HCT116 (cell line): ENCODE data around the gene NDUFAF2. TPM values are rescaled to one million over a fixed set of nuclear protein-coding genes. Genes with fewer than 3 reads are reported as not detected.

Experiments used
- ATAC-seq: fragments of 200-7000 bp; cut with Tn5 transposase; 2 replicates; pipeline ENCODE4 v1.9.1; 2020; ENCODE audit warnings: mild to moderate bottlenecking, moderate library complexity
- BruUV-seq: library from RNA; stranded (reverse); fragments of 400-500 nt; replicated peaks from 2 replicates; lab custom pipeline; 2021; lab: Mats Ljungman, UMichigan
- CTCF ChIA-PET: fragments of 300-600 bp; sonication (Branson Sonifier 250); formaldehyde crosslinking; loops from one replicate; lab custom pipeline; 2021; ENCODE audit warnings: antibody characterized with exemption; lab: Charles Lee
- POLR2A ChIA-PET: fragments of 300-600, 350-600 bp; sonication (Branson Sonifier 250); formaldehyde crosslinking; loops from one replicate; lab custom pipeline; 2021; ENCODE audit warnings: antibody characterized with exemption; lab: Charles Lee
- RAD21 ChIA-PET, 2 experiments: fragments of 300-600 bp; sonication (Branson Sonifier 250); formaldehyde crosslinking; loops; one replicate each; lab custom pipeline; 2023; ENCODE audit warnings: low total read pairs in 2 of 2; ENCODE audit not compliant: uncharacterized antibody in 2 of 2, unreplicated experiment in 2 of 2, low non-redundant PET in 1 of 2; lab: Charles Lee
- DNase-seq: peaks from one replicate; pipeline ENCODE4 v3.0.0-alpha.2; 2010; ENCODE audit warnings: low read depth, low spot score
- H2AFZ ChIP-seq: fragments of 200-600 bp; shearing (Covaris generic), sonication (generic); 2 replicates; pipeline ENCODE4 v1.6.1; 2017; ENCODE audit warnings: low read depth, mixed run types, mixed read lengths, antibody characterized with exemption, low read length; ENCODE audit not compliant: poor library complexity, severe bottlenecking
- H3K27ac ChIP-seq: 2 replicates; pipeline ENCODE4 v1.5.1; 2012; ENCODE audit warnings: low read depth, low read length
- H3K27me3 ChIP-seq: fragments of 200-600 bp; sonication (generic); 2 replicates; pipeline ENCODE4 v1.6.1; 2016; ENCODE audit warnings: mixed run types, low read length, mixed read lengths; ENCODE audit not compliant: insufficient read depth
- H3K36me3 ChIP-seq, 2 experiments: fragments of 200-500 bp in 1 of 2; fragments of 200-600 bp in 1 of 2; sonication (Bioruptor generic) in 1 of 2; sonication (generic) in 1 of 2; 2 replicates each; pipeline versions ENCODE4 v1.5.1 to v1.6.1; 2014 to 2016; ENCODE audit warnings: low read length in 2 of 2, inconsistent platforms in 1 of 2, mixed read lengths in 1 of 2, mixed run types in 1 of 2; ENCODE audit not compliant: insufficient read depth in 2 of 2, control insufficient read depth in 1 of 2
- H3K4me1 ChIP-seq, 2 experiments: fragments of 200-600 bp in 1 of 2; sonication (generic) in 1 of 2; 2 replicates each; pipeline versions ENCODE4 v1.5.1 to v1.6.1; 2012 to 2017; ENCODE audit warnings: low read length in 2 of 2, inconsistent platforms in 1 of 2, mild to moderate bottlenecking in 1 of 2, mixed read lengths in 1 of 2, mixed run types in 1 of 2, moderate library complexity in 1 of 2; ENCODE audit not compliant: insufficient read depth in 2 of 2, control insufficient read depth in 1 of 2
- H3K4me2 ChIP-seq: fragments of 200-600 bp; sonication (generic); 2 replicates; pipeline ENCODE4 v1.6.1; 2017; ENCODE audit warnings: mixed run types, low read length, mixed read lengths
- H3K4me3 ChIP-seq, 2 experiments: fragments of 200-600 bp in 1 of 2; sonication (generic) in 1 of 2; replicated peaks in 1 of 2; 2 replicates each; pipeline ENCODE4 v1.5.1; 2011 to 2016; ENCODE audit warnings: low read length in 2 of 2, control low read depth in 1 of 2, low read depth in 1 of 2, mild to moderate bottlenecking in 1 of 2, mixed read lengths in 1 of 2, mixed run types in 1 of 2
- H3K79me2 ChIP-seq: fragments of 200-600 bp; sonication (generic); 2 replicates; pipeline ENCODE4 v1.6.1; 2017; ENCODE audit warnings: mild to moderate bottlenecking, mixed run types, low read length, moderate library complexity, mixed read lengths; ENCODE audit not compliant: insufficient read depth
- H3K9ac ChIP-seq: fragments of 200-600 bp; sonication (generic); 2 replicates; pipeline ENCODE4 v1.6.1; 2016; ENCODE audit warnings: low read length, mixed read lengths
- H3K9me2 ChIP-seq: fragments of 200-600 bp; sonication (generic), shearing (Covaris generic); 2 replicates; pipeline ENCODE4 v1.6.1; 2017; ENCODE audit warnings: mixed run types, mild to moderate bottlenecking, moderate library complexity; ENCODE audit not compliant: insufficient read depth
- H3K9me3 ChIP-seq, 2 experiments: fragments of 200-500 bp in 1 of 2; fragments of 200-600 bp in 1 of 2; sonication (Bioruptor generic) in 1 of 2; sonication (generic) in 1 of 2; 2 replicates each; pipeline ENCODE4 v1.6.1; 2014 to 2017; ENCODE audit warnings: low read length in 2 of 2, mixed read lengths in 2 of 2, inconsistent platforms in 1 of 2, low read depth in 1 of 2, mild to moderate bottlenecking in 1 of 2, mixed run types in 1 of 2, moderate library complexity in 1 of 2; ENCODE audit not compliant: control insufficient read depth in 1 of 2, insufficient read depth in 1 of 2
- H4K20me1 ChIP-seq: fragments of 200-600 bp; sonication (generic), shearing (Covaris generic); 2 replicates; pipeline ENCODE4 v1.6.1; 2017; ENCODE audit warnings: mixed run types, mild to moderate bottlenecking, moderate library complexity; ENCODE audit not compliant: insufficient read depth
- CBX3 ChIP-seq: IDR thresholded peaks from 2 replicates; pipeline ENCODE4 v1.6.1; 2012; ENCODE audit warnings: low read depth
- CEBPB ChIP-seq: IDR thresholded peaks from 2 replicates; pipeline ENCODE4 v1.6.1; 2012; ENCODE audit warnings: low read depth
- EZH2 ChIP-seq: fragments of 200-600 bp; sonication (generic); IDR thresholded peaks from 2 replicates; pipeline ENCODE4 v1.6.1; 2017; ENCODE audit warnings: antibody characterized with exemption, mixed run types
- EZH2phosphoT487 ChIP-seq: fragments of 200-600 bp; IDR thresholded peaks from 2 replicates; pipeline ENCODE4 v1.6.1; 2018; ENCODE audit warnings: antibody characterized with exemption, borderline replicate concordance
- FOSL1 ChIP-seq: IDR thresholded peaks from 2 replicates; pipeline ENCODE4 v1.6.1; 2012; ENCODE audit warnings: low read depth
- JUND ChIP-seq: IDR thresholded peaks from 2 replicates; pipeline ENCODE4 v1.6.1; 2012
- RAD21 ChIP-seq: IDR thresholded peaks from 2 replicates; pipeline ENCODE4 v1.6.1; 2012; ENCODE audit warnings: low read depth, mild to moderate bottlenecking
- TCF7L2 ChIP-seq: IDR thresholded peaks from 2 replicates; pipeline ENCODE4 v1.7.0; 2011; ENCODE audit warnings: borderline replicate concordance, inconsistent platforms; ENCODE audit not compliant: insufficient read depth, insufficient read length; ENCODE audit errors: extremely low read depth
- ZFX ChIP-seq: fragments of 450-650 bp; IDR thresholded peaks from 2 replicates; pipeline ENCODE4 v1.6.1; 2017
- ZNF274 ChIP-seq: fragments of 200-500 bp; sonication (Bioruptor generic); IDR thresholded peaks from 2 replicates; pipeline ENCODE4 v1.6.1; 2014; ENCODE audit warnings: mild to moderate bottlenecking, low read depth, low read length, inconsistent platforms
- intact Hi-C: fragments of 100-400 bp; cut with micrococcal nuclease; formaldehyde crosslinking; loops from 2 replicates; pipeline ENCODE4 v1.10.0; 2022
- total RNA-seq: library from RNA; stranded (reverse); gene quantifications from one replicate; pipeline ENCODE4 v1.2.1, GENCODE V29; 2021; ENCODE audit not compliant: unreplicated experiment
- TF ChIP-seq, protein P1 (sequence below), 3 experiments: fragments of 200-600 bp in 1 of 3; sonication (generic) in 1 of 3; IDR thresholded peaks in 2 of 3; conservative IDR thresholded peaks in 1 of 3; 2 replicates each; pipeline ENCODE4 v1.5.1; 2012 to 2017; ENCODE audit warnings: low read depth in 2 of 3, low read length in 2 of 3, antibody characterized with exemption in 1 of 3, borderline replicate concordance in 1 of 3, control low read depth in 1 of 3, mild to moderate bottlenecking in 1 of 3, mixed read lengths in 1 of 3, mixed run types in 1 of 3, moderate library complexity in 1 of 3; ENCODE audit not compliant: insufficient read depth in 1 of 3

The NDUFAF2 gene
- total RNA-seq, 1 experiment from 2014 or later: 36.9 TPM

GRCh38 chr5:61114441-61114840 is 169.4 kb downstream of the NDUFAF2 start:
- H3K36me3 ChIP-seq: no peaks in the 10 kb centered on the region
- ATAC-seq (no peak), DNase-seq (no peak)
- H3K4me2 ChIP-seq: no peak overlapping the region
- H3K27ac ChIP-seq: no peak overlapping the region
- POLR2A ChIA-PET: no interaction called here
- H3K27me3 ChIP-seq: no peaks in the 10 kb centered on the region
- no peaks in the 10 kb centered on the region for H3K4me1 ChIP-seq
- CTCF ChIA-PET: no interaction called here
- H2AFZ ChIP-seq: no peak overlapping the region
- no peaks in the 10 kb centered on the region for H3K9me2 ChIP-seq
- RAD21 ChIA-PET: no interaction called here
- no peak overlapping the region for H3K4me3 ChIP-seq
- no TSS peak for BruUV-seq
- H3K9me3 ChIP-seq: no peaks in the 10 kb centered on the region; a peak in 1 of 4 replicates
- TF ChIP-seq CEBPB: no peak
- TF ChIP-seq ZNF274: no peak
- no peak for TF ChIP-seq EZH2
- TF ChIP-seq, protein P1, sequence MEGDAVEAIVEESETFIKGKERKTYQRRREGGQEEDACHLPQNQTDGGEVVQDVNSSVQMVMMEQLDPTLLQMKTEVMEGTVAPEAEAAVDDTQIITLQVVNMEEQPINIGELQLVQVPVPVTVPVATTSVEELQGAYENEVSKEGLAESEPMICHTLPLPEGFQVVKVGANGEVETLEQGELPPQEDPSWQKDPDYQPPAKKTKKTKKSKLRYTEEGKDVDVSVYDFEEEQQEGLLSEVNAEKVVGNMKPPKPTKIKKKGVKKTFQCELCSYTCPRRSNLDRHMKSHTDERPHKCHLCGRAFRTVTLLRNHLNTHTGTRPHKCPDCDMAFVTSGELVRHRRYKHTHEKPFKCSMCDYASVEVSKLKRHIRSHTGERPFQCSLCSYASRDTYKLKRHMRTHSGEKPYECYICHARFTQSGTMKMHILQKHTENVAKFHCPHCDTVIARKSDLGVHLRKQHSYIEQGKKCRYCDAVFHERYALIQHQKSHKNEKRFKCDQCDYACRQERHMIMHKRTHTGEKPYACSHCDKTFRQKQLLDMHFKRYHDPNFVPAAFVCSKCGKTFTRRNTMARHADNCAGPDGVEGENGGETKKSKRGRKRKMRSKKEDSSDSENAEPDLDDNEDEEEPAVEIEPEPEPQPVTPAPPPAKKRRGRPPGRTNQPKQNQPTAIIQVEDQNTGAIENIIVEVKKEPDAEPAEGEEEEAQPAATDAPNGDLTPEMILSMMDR (IDR thresholded peaks at IDR 0.05 in 2 of 3, conservative IDR thresholded peaks at IDR 0.05 in 1 of 3; ENCODE audit: borderline replicate concordance in 1 of 3, insufficient read depth in 1 of 3, low read depth in 2 of 3, low read length in 2 of 3): no peak
- TF ChIP-seq TCF7L2: no peak
- TF ChIP-seq FOSL1: no peak
- TF ChIP-seq ZFX: no peak
- no peak for TF ChIP-seq RAD21
- no peak for TF ChIP-seq JUND
- no peak for TF ChIP-seq CBX3
- TF ChIP-seq EZH2phosphoT487: no peak
- H3K79me2 ChIP-seq: no peaks in the 10 kb centered on the region
- no peaks in the 10 kb centered on the region for H4K20me1 ChIP-seq
- intact Hi-C loops: no loop called here
- H3K9ac ChIP-seq: no peak overlapping the region
